Mucosa of stomach (tissue), 1 donor: ENCODE data around the gene MUSK.
"Not testable (repeated sequence)": the region's sequence is repeated elsewhere in the genome, so short reads cannot be mapped to it uniquely, and the experiment has no call there.

Experiments
- H3K27me3 ChIP-seq: one replicate; pipeline ENCODE4 v1.7.0; 2013; ENCODE audit warnings: mild to moderate bottlenecking, low read length; ENCODE audit not compliant: control insufficient read depth, insufficient read depth
- H3K36me3 ChIP-seq: one replicate; pipeline ENCODE4 v1.7.0; 2013; ENCODE audit warnings: low read length; ENCODE audit not compliant: control insufficient read depth, insufficient read depth
- H3K4me1 ChIP-seq: one replicate; pipeline ENCODE4 v1.7.0; 2013; ENCODE audit warnings: mild to moderate bottlenecking, low read length; ENCODE audit not compliant: control insufficient read depth, insufficient read depth
- H3K4me3 ChIP-seq: one replicate; pipeline ENCODE4 v1.7.0; 2013; ENCODE audit warnings: low read length
- H3K9ac ChIP-seq: one replicate; pipeline ENCODE4 v1.7.0; 2013; ENCODE audit warnings: mild to moderate bottlenecking, low read length, moderate library complexity
- H3K9me3 ChIP-seq: one replicate; pipeline ENCODE4 v1.7.0; 2013; ENCODE audit warnings: mild to moderate bottlenecking, low read length, moderate library complexity; ENCODE audit not compliant: control insufficient read depth
- donor health status: Pancreatic carcinoma.

MUSK gene

DNA sequence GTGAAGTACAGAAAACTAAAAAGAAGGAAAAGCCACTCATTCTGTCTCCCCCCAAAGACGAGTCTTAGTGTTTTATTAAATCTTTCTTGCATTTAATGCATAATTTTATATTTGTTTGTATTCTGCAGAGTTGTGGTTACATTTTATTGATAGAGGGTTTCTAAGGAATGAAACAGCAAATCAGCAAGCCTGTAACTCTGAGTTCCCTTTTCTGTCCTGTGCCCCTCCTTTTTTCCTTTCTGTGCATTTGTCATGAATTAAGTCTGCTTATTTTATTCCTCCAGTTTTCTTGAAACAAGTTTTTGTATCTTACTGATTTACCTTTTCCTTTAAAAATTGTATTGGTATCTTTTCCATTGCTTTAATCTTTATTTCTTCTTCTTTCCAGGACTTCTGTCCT is 132.8 kb downstream of the MUSK start:
- Histone ChIP-seq H3K9me3 (no peaks in the 10 kb centered on the region), H3K4me3 (no peak overlapping the region), H3K4me1 (no peaks in the 10 kb centered on the region), H3K9ac (no peak overlapping the region), H3K27me3 (no peaks in the 10 kb centered on the region), H3K36me3 (no peaks in the 10 kb centered on the region)

GRCh38 chr9:110802416-110803035 is 133.9 kb downstream of the MUSK start:
- H3K9ac ChIP-seq, result no peak overlapping the region
- H3K36me3 ChIP-seq, result no peaks in the 10 kb centered on the region
- H3K9me3 ChIP-seq, result no peaks in the 10 kb centered on the region
- H3K4me1 ChIP-seq, result no peaks in the 10 kb centered on the region
- no peaks in the 10 kb centered on the region for H3K27me3 ChIP-seq
- H3K4me3 ChIP-seq, result no peak overlapping the region

DNA sequence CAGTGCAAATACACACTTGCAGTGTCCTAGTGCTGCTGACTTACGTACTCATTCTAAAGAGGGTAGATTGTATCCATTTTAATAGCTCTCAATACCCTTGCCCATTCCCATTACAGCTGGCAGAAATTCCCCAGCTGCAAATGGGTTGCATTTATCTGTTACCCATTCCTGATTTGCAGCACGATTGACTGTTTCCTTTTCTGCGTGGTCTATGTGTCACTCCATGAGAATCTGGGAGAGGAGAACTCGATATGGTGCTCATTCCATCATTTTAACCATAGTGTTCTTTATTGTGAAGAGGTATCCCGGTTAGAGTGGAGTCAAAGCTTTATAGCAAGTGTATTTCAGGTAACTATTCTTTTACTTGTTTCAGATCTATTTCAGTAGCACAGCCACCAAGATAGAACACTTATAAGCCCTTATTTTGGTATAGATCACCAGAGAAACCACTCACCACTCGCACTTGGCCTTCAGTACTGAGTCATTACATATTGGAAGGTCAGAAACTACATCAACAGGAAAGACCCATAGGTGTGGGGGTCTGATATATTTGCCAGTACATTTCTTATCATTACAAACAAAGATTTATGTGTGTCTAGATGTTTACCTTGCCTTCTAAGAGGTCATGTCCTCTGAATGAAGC is 139.5 kb downstream of the MUSK start:
- H3K4me1 ChIP-seq, result no peaks in the 10 kb centered on the region
- H3K36me3 ChIP-seq, result no peaks in the 10 kb centered on the region
- no peaks in the 10 kb centered on the region for H3K9me3 ChIP-seq
- H3K27me3 ChIP-seq, result no peaks in the 10 kb centered on the region
- H3K9ac ChIP-seq, result no peak overlapping the region
- H3K4me3 ChIP-seq, result no peak overlapping the region

DNA sequence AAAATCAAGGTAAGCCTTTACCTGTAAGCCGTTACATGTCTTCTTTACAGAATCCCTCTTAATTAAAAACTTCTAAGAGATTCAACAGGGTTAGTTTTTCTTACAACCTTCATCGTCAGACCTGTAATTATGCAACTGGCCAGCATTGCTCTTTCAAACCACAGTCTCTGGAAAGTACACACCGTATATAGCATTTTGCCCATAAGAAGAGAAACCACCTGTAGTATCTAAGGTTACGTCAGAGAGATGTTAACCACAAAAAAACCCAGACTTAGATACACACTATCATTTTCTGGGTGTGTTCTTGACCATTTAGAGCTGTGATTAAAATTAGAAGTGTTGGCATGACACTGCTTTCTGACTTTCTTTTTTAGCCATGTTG is 140.0 kb downstream of the MUSK start:
- Histone ChIP-seq H3K9ac (no peak overlapping the region), H3K36me3 (no peaks in the 10 kb centered on the region), H3K9me3 (no peaks in the 10 kb centered on the region), H3K27me3 (no peaks in the 10 kb centered on the region), H3K4me3 (no peak overlapping the region), H3K4me1 (no peaks in the 10 kb centered on the region)

DNA sequence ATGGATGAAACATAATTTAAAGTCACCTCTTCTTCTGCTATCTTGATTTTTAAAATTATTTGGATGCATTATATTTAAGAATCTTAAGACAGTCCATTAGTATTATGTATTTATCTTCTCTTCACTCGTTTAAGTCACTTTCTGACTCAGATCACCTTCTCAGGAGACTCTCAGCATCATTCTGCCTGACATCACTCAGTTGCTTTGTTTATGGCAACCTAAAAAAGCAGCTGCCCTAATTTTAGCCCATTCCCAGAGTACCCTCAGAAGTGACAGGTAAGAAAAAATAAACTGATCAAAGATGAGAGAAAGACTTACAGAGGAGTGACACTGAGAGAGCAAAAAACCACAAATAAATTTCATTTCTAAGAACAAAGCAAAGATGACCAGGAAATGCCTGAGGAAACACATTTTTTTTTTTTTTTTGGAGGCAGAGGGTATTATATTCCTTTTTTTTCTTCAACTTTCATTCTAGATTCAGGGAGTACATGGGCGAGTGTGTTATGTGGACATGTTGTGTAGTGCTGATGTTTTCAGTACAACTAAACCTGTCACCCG is 140.5 kb downstream of the MUSK start:
- no peaks in the 10 kb centered on the region for H3K9me3 ChIP-seq
- H3K9ac ChIP-seq, result no peak overlapping the region
- H3K4me3 ChIP-seq, result no peak overlapping the region
- H3K27me3 ChIP-seq, result no peaks in the 10 kb centered on the region
- H3K4me1 ChIP-seq, result peaks cover 1% of the 10 kb centered on the region
- H3K36me3 ChIP-seq, result no peaks in the 10 kb centered on the region

GRCh38 chr9:110810262-110810976 is 141.8 kb downstream of the MUSK start:
- H3K4me1 ChIP-seq, result peaks cover 7% of the 10 kb centered on the region
- no peak overlapping the region for H3K4me3 ChIP-seq
- H3K36me3 ChIP-seq, result no peaks in the 10 kb centered on the region
- H3K9ac ChIP-seq, result no peak overlapping the region
- no peaks in the 10 kb centered on the region for H3K27me3 ChIP-seq
- no peaks in the 10 kb centered on the region for H3K9me3 ChIP-seq

GRCh38 chr9:110812886-110813285 is 144.3 kb downstream of the MUSK start:
- Histone ChIP-seq H3K27me3 (no peaks in the 10 kb centered on the region), H3K4me1 (peaks cover 7% of the 10 kb centered on the region), H3K4me3 (no peak overlapping the region), H3K9ac (no peak overlapping the region), H3K36me3 (no peaks in the 10 kb centered on the region), H3K9me3 (no peaks in the 10 kb centered on the region)

- Histone ChIP-seq H3K4me3 (no peak overlapping the region), H3K36me3 (no peaks in the 10 kb centered on the region), H3K27me3 (no peaks in the 10 kb centered on the region), H3K9ac (no peak overlapping the region), H3K9me3 (no peaks in the 10 kb centered on the region), H3K4me1 (peaks cover 7% of the 10 kb centered on the region)
These were observed 145.6 kb downstream of the MUSK start for GRCh38 chr9:110814159-110814558.

- peaks cover 7% of the 10 kb centered on the region for H3K4me1 ChIP-seq
- H3K9ac ChIP-seq, result no peak overlapping the region
- no peaks in the 10 kb centered on the region for H3K27me3 ChIP-seq
These were observed 146.8 kb downstream of the MUSK start for GRCh38 chr9:110815361-110815760.

GRCh38 chr9:110820381-110820780 is 151.8 kb downstream of the MUSK start:
- Histone ChIP-seq H3K36me3 (no peaks in the 10 kb centered on the region), H3K4me3 (no peak overlapping the region), H3K9me3 (no peaks in the 10 kb centered on the region), H3K4me1 (no peaks in the 10 kb centered on the region), H3K9ac (no peak overlapping the region), H3K27me3 (no peaks in the 10 kb centered on the region)

More at GRCh38 chr9:110815361-110815760, 146.8 kb downstream of the MUSK start:
- Histone ChIP-seq H3K36me3 (no peaks in the 10 kb centered on the region), H3K9me3 (no peaks in the 10 kb centered on the region), H3K4me3 (no peak overlapping the region)

DNA sequence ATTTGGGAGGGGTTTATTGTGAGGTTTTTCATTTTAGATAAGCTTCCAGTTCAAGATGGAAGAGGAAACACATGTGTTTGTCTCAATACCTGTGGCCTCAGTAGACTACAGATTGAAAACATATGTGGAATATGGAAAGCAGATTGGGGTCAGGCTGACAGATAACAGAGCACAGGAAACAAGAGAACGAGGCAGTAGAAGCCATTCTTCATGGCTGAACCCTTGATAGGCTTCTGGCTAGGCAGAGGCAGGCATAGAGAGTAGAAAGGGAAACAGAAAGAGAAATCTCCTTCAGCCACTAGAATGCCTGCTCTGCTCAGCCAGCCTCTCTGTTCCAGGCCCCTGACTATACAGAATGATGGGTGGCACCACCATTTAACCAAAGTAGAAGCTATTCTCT is 152.5 kb downstream of the MUSK start:
- no peaks in the 10 kb centered on the region for H3K4me1 ChIP-seq
- no peak overlapping the region for H3K9ac ChIP-seq
- H3K4me3 ChIP-seq, result no peak overlapping the region
- H3K27me3 ChIP-seq, result no peaks in the 10 kb centered on the region
- no peaks in the 10 kb centered on the region for H3K9me3 ChIP-seq
- H3K36me3 ChIP-seq, result no peaks in the 10 kb centered on the region

- not testable (repeated sequence) for H3K9ac ChIP-seq, H3K4me1 ChIP-seq, H3K4me3 ChIP-seq, H3K27me3 ChIP-seq, H3K36me3 ChIP-seq, H3K9me3 ChIP-seq
These were observed 156.5 kb downstream of the MUSK start for GRCh38 chr9:110825129-110825528.
